ENCODE measurements around the gene ZNF581.

DNA sequence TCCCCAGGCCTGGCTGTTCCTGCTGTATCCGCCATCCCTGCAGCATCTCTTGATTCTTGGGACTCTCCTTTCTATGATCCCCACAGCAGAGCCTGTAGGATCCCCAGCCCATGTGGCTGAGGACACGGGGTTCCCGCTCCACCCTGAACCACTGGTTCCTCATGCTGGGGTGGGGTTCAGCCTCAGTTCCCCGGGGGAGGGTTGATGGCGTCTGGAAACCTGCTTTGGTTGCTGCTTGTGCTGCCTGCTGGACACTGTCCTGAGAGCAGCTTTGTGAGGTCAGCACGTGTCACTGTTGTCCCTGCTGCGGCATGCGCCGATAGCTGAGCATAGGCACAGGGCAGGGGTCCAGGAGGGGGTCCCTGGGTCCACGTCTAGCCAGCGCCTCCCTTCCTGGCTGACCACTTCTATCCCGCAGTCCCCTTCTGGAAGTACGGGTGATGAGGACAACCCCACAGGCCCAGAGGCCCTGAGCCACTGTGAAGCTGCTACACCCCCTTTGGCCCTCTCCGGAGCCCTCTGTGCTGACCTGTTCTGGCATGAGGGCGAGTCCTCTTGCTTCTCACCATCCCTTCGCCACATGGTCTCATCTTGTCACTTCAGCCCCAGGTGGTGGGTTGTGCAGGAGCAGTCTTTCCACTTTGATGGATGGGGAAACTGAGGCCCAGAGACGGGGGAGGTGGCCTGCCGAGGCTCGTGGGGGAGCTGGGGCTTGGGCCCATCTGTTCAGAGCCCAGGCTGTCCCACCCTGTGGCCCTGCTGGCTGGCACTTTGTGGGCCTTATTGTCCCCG lies 37.1 kb downstream of the ZNF581 start:
- TF ChIP-seq, protein P1, sequence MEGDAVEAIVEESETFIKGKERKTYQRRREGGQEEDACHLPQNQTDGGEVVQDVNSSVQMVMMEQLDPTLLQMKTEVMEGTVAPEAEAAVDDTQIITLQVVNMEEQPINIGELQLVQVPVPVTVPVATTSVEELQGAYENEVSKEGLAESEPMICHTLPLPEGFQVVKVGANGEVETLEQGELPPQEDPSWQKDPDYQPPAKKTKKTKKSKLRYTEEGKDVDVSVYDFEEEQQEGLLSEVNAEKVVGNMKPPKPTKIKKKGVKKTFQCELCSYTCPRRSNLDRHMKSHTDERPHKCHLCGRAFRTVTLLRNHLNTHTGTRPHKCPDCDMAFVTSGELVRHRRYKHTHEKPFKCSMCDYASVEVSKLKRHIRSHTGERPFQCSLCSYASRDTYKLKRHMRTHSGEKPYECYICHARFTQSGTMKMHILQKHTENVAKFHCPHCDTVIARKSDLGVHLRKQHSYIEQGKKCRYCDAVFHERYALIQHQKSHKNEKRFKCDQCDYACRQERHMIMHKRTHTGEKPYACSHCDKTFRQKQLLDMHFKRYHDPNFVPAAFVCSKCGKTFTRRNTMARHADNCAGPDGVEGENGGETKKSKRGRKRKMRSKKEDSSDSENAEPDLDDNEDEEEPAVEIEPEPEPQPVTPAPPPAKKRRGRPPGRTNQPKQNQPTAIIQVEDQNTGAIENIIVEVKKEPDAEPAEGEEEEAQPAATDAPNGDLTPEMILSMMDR (conservative IDR thresholded peaks at IDR 0.05; ENCODE audit: low read depth, low read length), result no peak
- TF ChIP-seq EZH2phosphoT487 (IDR thresholded peaks at IDR 0.05; ENCODE audit: borderline replicate concordance, low read length), result no peak
